NCI-H2196 treated with DMSO at 0.1 percent for 48 hours (cell line): Measurements from ENCODE around the gene PIM2.
"Not testable (repeated sequence)": the region's sequence is repeated elsewhere in the genome, so short reads cannot be mapped to it uniquely, and the experiment has no call there.

ENCODE experiments used
- DNase-seq: peaks from one replicate; lab custom pipeline; 2025; ENCODE audit not compliant: unreplicated experiment; lab: John Stamatoyannopoulos, UW

Gene PIM2

GRCh38 chrX:48909703-48910294 lies 9.0 kb downstream of the PIM2 start:
- no peak for DNase-seq

GRCh38 chrX:48908600-48908999 lies 10.2 kb downstream of the PIM2 start:
- DNase-seq = no peak

- DNase-seq = no peak
These were observed 13.6 kb downstream of the PIM2 start for GRCh38 chrX:48905090-48905790.

GRCh38 chrX:48904626-48905025 lies 14.2 kb downstream of the PIM2 start:
- DNase-seq = no peak

GRCh38 chrX:48904180-48904579 lies 14.6 kb downstream of the PIM2 start:
- DNase-seq = no peak

GRCh38 chrX:48903290-48903689 lies 15.5 kb downstream of the PIM2 start:
- no peak for DNase-seq

GRCh38 chrX:48902776-48903175 lies 16.0 kb downstream of the PIM2 start:
- no peak for DNase-seq

- no peak for DNase-seq
These were observed 16.7 kb downstream of the PIM2 start for GRCh38 chrX:48902135-48902534.

- no peak for DNase-seq
These were observed 17.8 kb downstream of the PIM2 start for GRCh38 chrX:48901069-48901468.

- DNase-seq = no peak
These were observed 19.8 kb downstream of the PIM2 start for GRCh38 chrX:48899078-48899410.

- peak; percentile 75 for DNase-seq
These were observed 21.1 kb downstream of the PIM2 start, which contains the start of the genes PQBP1 and TIMM17B for GRCh38 chrX:48897625-48898306. Gene PQBP1, plus strand, starts transcription at chrX:48897930. Its CDS starts 580 bp downstream, at chrX:48898510. Gene TIMM17B, minus strand, starts transcription at chrX:48897768. Its CDS starts 19 bp downstream, at chrX:48897749.

- DNase-seq = peak; percentile 53
These were observed 21.6 kb downstream of the PIM2 start for GRCh38 chrX:48897157-48897624.

GRCh38 chrX:48896611-48897011 lies 22.2 kb downstream of the PIM2 start:
- DNase-seq = no peak

GRCh38 chrX:48894891-48895290 lies 23.9 kb downstream of the PIM2 start:
- DNase-seq = no peak

- DNase-seq = no peak
These were observed 25.1 kb downstream of the PIM2 start for GRCh38 chrX:48893556-48894348.

GRCh38 chrX:48892896-48893295 lies 25.9 kb downstream of the PIM2 start:
- DNase-seq = no peak

GRCh38 chrX:48891402-48892288 lies 27.2 kb downstream of the PIM2 start:
- DNase-seq = peak; percentile 77

- no peak for DNase-seq
These were observed 27.9 kb downstream of the PIM2 start for GRCh38 chrX:48890934-48891401.

GRCh38 chrX:48890296-48890925 lies 28.4 kb downstream of the PIM2 start:
- no peak for DNase-seq

- not testable (repeated sequence) for DNase-seq
These were observed 32.2 kb downstream of the PIM2 start for GRCh38 chrX:48886586-48886985.
